IPS-15b (cell line): ENCODE data around the gene CHI3L1.

ENCODE experiments used
- H3K27me3 ChIP-seq: one replicate; pipeline ENCODE4 v1.6.1; 2013; ENCODE audit warnings: low read length; ENCODE audit not compliant: control insufficient read depth, insufficient read depth
- H3K36me3 ChIP-seq: one replicate; pipeline ENCODE4 v1.6.1; 2013; ENCODE audit warnings: low read length; ENCODE audit not compliant: control insufficient read depth, insufficient read depth
- H3K4me1 ChIP-seq: one replicate; pipeline ENCODE4 v1.6.1; 2013; ENCODE audit warnings: mild to moderate bottlenecking, low read length; ENCODE audit not compliant: control insufficient read depth, insufficient read depth
- H3K4me3 ChIP-seq: one replicate; pipeline ENCODE4 v1.5.1; 2013; ENCODE audit warnings: low read depth, low read length
- H3K9ac ChIP-seq: one replicate; pipeline ENCODE4 v1.6.1; 2013; ENCODE audit warnings: low read depth, mild to moderate bottlenecking, low read length
- H3K9me3 ChIP-seq: one replicate; pipeline ENCODE4 v1.6.1; 2013; ENCODE audit warnings: mild to moderate bottlenecking, low read length; ENCODE audit not compliant: control insufficient read depth, insufficient read depth

CHI3L1 gene

DNA sequence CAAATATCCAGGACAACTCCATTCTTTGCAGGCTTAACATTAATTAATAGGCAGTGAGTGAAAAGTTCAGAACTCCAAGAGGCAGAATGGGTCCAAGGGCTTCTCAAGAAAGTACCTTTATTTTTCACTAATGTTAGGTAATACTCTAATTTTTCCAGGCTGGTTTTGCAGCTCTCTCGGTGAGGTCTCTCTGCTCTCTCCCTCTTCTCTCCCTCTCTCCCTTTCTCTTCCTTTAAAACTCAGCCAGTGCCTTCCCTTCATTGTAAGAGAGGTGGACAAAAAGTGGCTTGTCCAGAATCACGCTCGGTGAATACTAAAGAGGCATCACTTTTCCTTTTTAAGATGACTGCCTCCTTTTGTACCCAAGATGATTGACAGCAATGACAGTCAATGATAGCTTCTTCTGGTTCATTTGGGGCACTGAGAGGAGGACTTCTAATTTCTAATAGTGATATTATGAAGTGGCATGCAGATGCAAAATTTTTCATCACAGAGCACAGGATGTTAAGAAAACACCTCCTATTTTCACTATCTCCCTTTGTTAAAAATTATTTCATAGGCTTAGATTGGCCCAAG lies 1.3 kb upstream of the CHI3L1 start:
- H3K9me3 ChIP-seq, result no peaks in the 10 kb centered on the region
- no peaks in the 10 kb centered on the region for H3K36me3 ChIP-seq
- H3K4me3 ChIP-seq, result no peak overlapping the region
- no peaks in the 10 kb centered on the region for H3K27me3 ChIP-seq
- H3K9ac ChIP-seq, result no peak overlapping the region
- peaks cover 21% of the 10 kb centered on the region for H3K4me1 ChIP-seq

- Histone ChIP-seq H3K27me3 (no peaks in the 10 kb centered on the region), H3K36me3 (no peaks in the 10 kb centered on the region), H3K4me3 (no peak overlapping the region), H3K4me1 (peaks cover 21% of the 10 kb centered on the region), H3K9me3 (no peaks in the 10 kb centered on the region), H3K9ac (no peak overlapping the region)
Measured at GRCh38 chr1:203187304-203187685, 791 bp upstream of the CHI3L1 start.

- Histone ChIP-seq H3K4me1 (peaks cover 21% of the 10 kb centered on the region), H3K9ac (no peak overlapping the region)
Measured at GRCh38 chr1:203186091-203186445, 436 bp downstream of the CHI3L1 start.

DNA sequence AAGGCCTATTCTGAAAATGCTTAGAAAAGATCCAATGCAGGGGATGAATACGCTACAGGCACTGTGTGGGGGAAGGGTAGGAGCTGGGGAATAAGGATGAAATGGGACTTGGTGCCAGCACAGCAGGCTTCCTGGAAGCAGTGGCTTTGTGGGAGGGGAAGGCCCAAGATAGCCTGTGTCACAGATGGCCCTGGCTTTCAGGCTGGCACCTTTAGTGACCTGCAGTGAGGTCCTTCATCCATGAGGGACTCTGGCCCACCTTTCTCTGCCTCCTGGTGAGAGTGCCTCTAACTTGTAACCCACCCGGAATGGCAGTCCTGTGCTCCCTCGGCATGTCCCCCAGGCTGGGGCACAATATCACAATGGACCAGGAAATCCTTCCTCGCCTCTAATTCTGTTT lies 919 bp downstream of the CHI3L1 start:
- H3K27me3 ChIP-seq, result no peaks in the 10 kb centered on the region
- H3K9ac ChIP-seq, result no peak overlapping the region
- H3K4me3 ChIP-seq, result no peak overlapping the region
- H3K36me3 ChIP-seq, result no peaks in the 10 kb centered on the region
- H3K9me3 ChIP-seq, result no peaks in the 10 kb centered on the region
- H3K4me1 ChIP-seq, result peaks cover 21% of the 10 kb centered on the region

More at GRCh38 chr1:203186091-203186445, 436 bp downstream of the CHI3L1 start:
- H3K9me3 ChIP-seq, result no peaks in the 10 kb centered on the region
- H3K4me3 ChIP-seq, result no peak overlapping the region
- no peaks in the 10 kb centered on the region for H3K27me3 ChIP-seq
- no peaks in the 10 kb centered on the region for H3K36me3 ChIP-seq

DNA sequence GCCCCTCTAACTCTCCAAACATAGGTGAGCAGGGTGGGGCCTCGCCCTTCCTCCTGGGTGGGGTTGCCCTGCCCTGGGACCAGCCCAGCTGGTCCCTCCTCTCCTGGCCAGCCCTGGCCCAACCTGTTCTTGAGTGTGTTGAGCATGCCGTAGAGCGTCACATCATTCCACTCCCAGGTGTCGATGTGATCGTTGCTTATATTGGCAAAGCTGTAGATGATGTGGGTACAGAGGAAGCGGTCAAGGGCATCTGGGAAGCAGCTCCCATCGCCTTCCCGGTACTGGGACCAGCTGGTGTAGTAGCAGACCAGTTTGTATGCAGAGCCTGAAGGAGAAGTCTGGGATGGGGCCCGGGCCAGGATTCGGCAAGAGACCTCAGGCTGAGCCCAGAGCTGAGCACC lies 1.4 kb downstream of the CHI3L1 start:
- Histone ChIP-seq H3K27me3 (no peaks in the 10 kb centered on the region), H3K4me3 (no peak overlapping the region), H3K9ac (no peak overlapping the region), H3K36me3 (no peaks in the 10 kb centered on the region), H3K9me3 (no peaks in the 10 kb centered on the region), H3K4me1 (peaks cover 21% of the 10 kb centered on the region)

DNA sequence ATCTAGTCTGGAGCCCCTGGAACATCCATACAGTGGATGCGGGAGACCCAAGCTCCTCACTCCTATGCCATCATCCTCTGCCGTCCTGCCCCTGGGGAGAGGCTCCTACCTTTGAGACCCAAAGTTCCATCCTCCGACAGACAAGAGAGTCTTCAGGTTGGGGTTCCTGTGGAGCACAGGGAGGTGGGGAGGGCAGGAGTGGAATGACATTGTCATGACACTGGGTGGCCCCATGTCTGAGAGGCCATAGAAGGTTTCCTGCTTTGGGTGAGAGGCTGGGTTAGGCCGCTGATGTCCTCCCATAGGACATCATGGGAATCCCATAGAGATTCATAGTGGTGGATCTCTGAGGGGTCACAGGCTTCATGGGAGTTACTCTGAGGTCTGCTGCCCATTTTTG lies 2.0 kb downstream of the CHI3L1 start:
- H3K4me3 ChIP-seq, result no peak overlapping the region
- no peaks in the 10 kb centered on the region for H3K36me3 ChIP-seq
- no peaks in the 10 kb centered on the region for H3K9me3 ChIP-seq
- H3K27me3 ChIP-seq, result no peaks in the 10 kb centered on the region
- H3K9ac ChIP-seq, result no peak overlapping the region
- H3K4me1 ChIP-seq, result peaks cover 21% of the 10 kb centered on the region

DNA sequence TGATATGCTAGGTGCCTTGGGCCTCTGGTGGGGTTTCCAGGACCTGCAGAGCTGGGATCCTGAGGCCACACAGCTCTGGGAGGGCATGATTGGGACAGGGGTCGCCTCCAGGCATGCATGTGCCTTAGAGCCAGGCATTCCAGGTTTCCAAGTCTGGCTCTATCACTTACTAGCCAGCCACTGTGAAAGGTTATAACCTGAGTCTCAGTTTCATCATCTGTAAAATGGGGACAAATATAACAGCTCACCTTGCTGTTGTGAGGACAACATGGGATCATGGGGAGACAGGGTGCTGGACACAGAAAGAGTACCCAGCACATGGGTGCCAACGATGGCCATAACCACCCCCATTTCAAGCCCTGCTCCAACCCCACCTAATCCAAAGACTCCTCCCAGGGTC lies 2.7 kb downstream of the CHI3L1 start:
- H3K9ac ChIP-seq, result no peak overlapping the region
- H3K36me3 ChIP-seq, result no peaks in the 10 kb centered on the region
- no peak overlapping the region for H3K4me3 ChIP-seq
- no peaks in the 10 kb centered on the region for H3K9me3 ChIP-seq
- H3K4me1 ChIP-seq, result peaks cover 21% of the 10 kb centered on the region
- H3K27me3 ChIP-seq, result no peaks in the 10 kb centered on the region

DNA sequence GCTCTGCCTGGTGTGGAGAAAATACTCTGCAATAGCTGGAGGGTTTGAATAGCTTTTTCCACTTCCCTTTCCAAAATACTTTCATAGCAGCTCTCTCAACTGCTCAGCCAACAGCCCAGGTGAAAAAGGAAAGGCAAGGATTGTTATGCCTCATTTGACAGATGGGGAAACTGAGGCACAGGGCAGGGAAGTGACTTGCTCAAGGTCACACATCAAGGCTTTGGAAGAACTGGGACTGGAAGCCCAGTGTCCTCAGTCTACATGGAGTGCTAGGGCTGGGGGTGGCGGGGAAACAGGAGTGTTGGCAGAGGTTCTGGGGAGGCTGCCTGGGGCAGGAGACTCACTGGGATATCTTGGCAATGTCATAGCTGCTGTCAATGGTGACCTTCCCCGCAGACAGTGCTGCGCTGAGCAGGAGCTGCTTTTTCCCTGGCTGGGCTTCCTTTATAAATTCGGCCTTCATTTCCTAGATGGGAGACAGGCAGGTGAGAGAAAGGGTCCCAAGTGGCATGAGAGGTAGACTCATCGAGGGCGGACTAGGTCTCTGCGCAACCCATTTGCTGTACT lies 4.0 kb downstream of the CHI3L1 start:
- Histone ChIP-seq H3K4me3 (no peak overlapping the region), H3K9ac (no peak overlapping the region), H3K27me3 (no peaks in the 10 kb centered on the region), H3K4me1 (peaks cover 25% of the 10 kb centered on the region), H3K36me3 (no peaks in the 10 kb centered on the region), H3K9me3 (no peaks in the 10 kb centered on the region)

DNA sequence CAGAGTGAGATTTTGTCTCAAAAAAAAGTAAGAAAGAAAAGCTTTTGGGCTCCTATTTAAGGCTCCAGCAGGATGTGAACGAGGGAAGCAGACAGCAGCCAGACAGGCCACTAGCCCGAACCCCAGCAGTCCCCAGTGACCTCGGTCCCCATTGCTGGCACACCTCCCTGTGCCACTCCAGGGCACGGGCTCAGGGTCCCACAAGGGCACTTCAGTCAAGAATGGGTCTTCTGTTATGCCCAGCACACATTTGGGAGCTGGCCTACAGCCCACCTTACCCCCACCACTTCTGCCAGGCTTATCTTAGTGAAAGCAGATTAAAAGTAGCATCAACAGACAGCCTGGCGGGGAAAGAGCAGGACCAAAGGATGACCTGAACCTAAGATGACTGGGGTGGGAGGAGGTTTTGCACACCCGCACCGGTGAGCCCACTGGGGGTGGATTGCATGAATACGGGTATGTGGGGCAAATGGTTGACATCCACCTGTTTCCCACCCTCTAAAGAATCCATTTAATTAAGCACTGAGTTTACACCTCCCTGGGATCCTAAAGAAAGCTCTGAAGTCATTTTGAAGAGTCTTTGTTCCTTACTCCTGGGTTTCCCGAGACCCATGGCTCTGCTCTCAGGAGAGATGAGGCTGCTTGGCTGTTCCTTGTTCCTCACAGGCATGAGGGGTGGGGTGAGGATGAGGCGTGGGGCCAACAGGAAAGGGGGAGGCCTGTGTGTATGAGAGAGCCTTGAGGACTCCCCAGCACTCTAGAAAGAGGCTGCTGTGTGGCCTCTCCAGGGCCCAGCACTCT lies 4.7 kb downstream of the CHI3L1 start:
- Histone ChIP-seq H3K4me3 (no peak overlapping the region), H3K9ac (no peak overlapping the region), H3K9me3 (no peaks in the 10 kb centered on the region), H3K27me3 (no peaks in the 10 kb centered on the region), H3K36me3 (no peaks in the 10 kb centered on the region), H3K4me1 (peaks cover 20% of the 10 kb centered on the region)

DNA sequence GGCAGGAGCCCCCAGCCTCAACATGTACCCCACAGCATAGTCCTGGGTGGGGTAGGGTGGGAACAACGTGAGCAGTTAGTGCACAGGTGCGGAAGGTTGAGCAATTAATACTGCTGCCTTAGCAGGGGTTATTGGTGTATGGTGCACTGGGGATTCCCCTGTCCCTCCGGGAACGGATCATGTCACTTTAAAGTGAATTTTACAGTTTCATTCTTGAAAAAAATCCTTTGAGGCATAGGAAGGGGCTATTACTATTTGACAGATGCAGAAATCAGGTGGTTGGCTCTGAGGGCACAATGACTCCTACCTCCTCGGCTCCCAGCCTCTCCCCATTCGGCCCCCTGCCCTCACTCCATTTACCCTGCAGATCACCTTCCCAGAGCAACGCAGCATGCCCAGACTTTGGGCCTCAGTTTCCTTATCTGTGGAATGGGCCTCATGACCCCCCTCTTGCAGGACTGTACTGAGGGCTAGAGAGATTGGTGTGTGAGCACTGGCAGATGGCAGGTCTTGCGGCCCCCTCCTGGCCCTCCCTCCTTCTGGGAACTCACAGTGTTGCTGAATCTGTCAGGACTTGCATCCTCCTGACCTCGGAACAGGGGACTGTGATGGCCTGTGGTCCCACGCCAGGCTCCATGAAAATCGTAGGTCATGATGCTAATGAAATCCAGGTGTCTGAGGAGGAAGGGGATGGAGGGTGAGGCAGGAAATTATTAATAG lies 5.7 kb downstream of the CHI3L1 start:
- H3K4me3 ChIP-seq, result no peak overlapping the region
- H3K9me3 ChIP-seq, result no peaks in the 10 kb centered on the region
- no peaks in the 10 kb centered on the region for H3K27me3 ChIP-seq
- H3K4me1 ChIP-seq, result peaks cover 12% of the 10 kb centered on the region
- H3K36me3 ChIP-seq, result no peaks in the 10 kb centered on the region
- H3K9ac ChIP-seq, result no peak overlapping the region

GRCh38 chr1:203179667-203180005 lies 6.9 kb downstream of the CHI3L1 start:
- H3K4me3 ChIP-seq, result no peak overlapping the region
- H3K27me3 ChIP-seq, result no peaks in the 10 kb centered on the region
- no peaks in the 10 kb centered on the region for H3K36me3 ChIP-seq
- peaks cover 9% of the 10 kb centered on the region for H3K4me1 ChIP-seq
- no peak overlapping the region for H3K9ac ChIP-seq
- H3K9me3 ChIP-seq, result no peaks in the 10 kb centered on the region
